GM19467 (cell line): ENCODE measurements around the gene TMEM11.
"Not testable (repeated sequence)": the region's sequence is repeated elsewhere in the genome, so short reads cannot be mapped to it uniquely, and the experiment has no call there.

Experiments used
- ATAC-seq: cut with Tn5 transposase; IDR thresholded peaks from one replicate; pipeline ENCODE4 v1.9.1; 2021; ENCODE audit warnings: mild to moderate bottlenecking, moderate library complexity; ENCODE audit not compliant: unreplicated experiment

The TMEM11 gene

DNA sequence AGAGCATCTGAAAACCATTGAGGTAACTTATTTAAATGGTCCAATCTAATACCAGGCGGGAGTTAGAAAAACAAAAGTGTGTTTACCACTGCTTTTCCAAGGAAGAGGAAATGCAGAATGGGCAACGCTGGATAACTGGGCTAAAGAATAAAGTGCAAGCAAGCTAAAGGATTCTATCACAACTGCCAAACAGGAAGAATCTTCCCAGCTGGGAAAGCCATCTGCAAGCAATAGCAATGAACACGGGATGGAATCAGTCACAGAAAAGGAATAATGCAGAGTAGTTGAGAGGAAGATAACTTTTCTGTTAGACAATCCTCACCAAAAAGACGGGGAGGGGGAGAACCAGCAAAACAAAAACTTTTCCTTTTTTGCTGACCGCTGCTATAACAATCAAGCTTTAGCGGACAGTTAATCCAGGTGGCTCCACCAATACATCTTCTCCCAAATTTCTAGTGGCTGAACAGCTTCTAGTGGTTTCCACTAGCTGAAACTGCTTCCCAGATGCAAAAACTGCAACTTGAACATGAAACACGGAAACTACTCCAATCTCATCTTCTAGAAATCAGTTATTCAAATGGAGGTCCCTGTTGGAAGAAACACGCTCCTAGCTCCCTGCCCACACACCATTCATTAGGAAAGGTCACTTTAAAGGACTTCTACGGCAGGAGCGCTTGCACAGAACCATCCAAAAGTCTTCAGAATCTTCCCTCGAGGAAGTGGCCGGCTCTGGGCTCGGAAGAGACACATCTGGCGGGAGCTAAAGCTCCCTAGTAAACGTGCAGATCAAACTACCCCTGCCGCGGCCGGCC is 929 bp downstream of the TMEM11 start:
- no peak for ATAC-seq

DNA sequence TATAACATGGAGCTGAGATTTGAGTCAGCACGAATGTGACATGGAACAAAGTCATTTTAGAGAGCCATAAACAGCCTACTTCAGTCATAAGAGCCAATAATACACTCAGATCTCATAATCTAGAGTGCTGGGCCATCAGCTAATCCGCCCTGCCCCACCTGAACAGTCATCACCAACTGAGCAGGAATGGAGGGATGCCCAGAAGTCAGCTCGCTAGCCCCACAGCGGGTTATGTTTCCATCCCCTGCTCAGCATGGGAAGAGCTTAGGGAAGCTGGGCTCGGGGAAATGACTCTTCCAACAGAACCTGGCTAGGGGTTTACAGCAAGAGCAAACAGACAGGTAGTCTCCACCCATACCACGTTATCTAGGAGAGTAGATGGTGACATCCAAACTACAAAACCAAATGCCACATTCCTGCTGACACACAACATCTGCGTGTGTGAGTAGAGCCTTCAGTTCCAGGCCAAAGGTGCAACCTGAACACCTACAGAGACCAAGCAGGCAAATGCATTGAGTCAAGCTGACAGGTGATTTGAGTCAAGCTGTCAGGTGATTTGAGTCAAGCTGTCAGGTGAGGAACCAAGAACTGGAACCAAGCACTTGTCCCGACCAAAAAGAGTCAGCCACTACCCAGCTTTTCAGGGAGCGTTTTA is 2.0 kb downstream of the TMEM11 start:
- ATAC-seq, result no peak

DNA sequence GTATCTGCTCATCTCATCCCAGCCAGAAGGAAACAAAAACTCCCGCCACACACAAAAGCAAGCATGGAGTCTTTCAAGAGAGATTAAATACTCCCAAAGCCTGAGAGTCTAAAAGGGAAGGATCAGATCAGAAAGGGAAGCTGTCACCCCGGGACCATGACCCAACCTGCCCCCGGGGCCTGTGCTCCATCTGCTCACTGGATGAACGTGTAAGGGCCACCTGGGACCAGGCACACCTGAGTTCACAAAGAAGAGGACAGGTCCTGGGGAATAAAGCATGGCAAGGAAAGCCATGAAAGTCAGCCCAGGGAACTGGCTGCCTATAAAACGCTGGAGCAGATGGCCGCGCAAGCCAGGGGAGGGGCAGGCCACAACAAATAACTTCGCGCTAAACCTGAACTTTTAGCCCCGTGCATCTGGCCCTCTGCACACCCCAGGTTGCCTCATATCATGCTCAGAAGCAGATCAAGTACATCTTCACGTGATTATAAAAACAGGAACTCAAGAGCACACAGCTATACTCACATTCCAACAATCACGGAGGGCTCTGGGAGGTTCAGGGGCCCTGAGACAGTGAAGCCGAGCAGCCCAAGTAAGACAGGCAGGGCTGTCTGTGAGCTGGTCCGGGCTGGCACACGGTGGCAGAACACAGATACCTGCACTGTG is 3.4 kb downstream of the TMEM11 start:
- ATAC-seq, result no peak

DNA sequence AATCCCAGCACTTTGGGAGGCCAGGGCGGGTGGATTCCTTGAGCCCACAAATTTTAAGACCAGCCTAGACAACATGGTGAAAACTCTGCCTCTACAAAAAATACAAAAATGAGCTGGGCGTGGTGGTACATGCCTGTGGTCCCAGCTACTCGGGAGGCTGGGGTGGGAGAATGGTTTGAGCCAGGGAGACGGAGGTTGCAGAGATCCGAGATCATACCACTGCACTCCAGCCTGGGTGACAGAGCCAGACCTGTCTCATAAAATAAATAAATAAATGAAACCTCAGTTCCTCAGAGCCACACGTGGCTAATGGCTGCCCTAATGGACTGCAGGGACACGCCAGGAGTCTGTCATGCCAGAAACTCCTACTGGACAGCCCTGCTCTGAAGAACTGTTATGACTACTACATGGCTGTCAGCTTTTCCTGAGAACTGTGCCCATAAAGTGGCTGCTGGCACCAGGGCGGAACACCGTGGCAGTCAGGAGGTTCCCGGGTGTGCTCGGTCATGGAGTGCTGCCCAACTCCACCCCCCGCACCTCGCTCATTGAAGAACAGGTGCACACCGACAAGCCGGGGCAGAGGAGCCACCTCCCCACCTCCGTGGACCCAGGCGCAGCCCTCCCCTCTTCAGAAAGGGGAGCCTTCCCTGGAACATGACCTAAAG is 4.3 kb downstream of the TMEM11 start:
- no peak for ATAC-seq

DNA sequence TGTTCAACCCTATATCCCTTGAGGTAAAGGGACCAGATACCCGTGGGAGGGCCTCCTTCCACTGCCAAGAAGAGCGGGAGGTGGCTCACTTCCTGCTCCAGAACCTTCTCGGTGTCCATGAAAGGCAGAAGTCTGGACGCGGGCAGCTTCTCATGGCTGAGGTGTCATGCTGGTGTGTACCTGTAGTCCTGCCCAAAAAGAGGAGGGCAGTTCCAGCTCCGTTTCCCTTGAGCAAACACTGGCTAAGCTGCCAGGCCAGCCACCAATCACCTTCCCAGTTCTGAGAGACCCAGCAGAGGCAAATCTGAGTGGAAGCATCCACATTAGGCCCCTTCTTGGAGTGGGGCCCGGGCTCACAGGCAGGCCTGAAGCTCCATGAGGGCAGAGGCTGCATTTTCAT is 5.6 kb downstream of the TMEM11 start:
- no peak for ATAC-seq

DNA sequence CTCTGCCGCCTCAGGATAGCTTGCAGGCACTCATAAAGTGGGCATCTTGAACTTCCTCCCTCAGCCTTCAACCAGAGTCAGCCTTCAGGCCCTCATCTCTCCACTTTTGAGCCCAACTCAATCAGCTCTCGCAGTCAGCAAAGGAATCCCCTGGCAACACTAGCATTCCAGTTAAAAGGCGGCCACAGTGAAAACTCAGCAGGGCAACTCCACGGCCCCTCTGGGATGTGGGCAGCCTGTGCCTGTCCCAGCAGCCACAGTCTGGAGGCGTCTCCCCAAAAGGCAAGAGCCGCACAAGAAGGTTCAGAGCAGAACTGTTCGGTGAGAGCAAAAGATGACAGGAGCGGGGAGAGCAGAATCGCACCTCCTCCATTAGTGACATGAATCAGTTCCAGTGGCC is 9.0 kb downstream of the TMEM11 start:
- ATAC-seq, result no peak

DNA sequence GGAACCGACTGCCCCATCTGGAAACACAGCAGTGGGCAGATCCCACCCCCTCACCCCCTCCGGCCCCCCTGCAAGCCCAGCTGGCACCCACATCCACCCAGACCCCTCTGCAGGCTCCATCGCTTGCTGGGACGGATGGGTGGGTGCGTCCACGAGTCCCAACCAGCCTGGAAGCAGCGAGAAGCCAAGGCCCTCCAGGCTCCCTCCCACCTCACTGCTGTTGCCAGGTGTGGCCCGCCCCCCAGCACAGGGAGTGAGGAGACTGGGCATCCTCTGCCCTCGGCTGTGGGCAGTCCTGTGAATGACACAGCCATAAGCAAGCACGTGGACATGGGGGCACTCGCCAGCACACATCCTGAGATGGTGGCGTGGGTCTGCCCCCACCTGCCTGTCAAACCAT is 11.4 kb downstream of the TMEM11 start:
- ATAC-seq, result no peak

DNA sequence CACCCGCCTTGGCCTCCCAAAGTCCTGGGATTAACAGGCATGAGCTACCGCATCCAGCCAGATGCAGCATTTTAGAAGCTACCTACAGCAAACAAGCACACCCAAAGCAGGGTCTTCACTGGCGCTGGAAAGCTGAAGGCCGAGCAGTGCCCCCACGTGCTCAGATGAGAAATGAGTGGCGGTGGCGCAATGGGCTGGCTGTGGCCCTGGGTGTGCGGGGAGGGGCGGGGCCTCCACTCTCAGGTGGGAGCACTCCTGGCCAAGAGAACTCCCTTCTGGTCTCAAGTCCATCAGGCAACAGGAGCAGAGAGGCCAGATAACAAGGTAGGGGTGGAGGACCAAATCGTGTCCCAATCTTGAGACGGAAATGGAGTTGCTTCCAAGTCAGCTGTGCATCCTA is 12.1 kb downstream of the TMEM11 start:
- no peak for ATAC-seq

DNA sequence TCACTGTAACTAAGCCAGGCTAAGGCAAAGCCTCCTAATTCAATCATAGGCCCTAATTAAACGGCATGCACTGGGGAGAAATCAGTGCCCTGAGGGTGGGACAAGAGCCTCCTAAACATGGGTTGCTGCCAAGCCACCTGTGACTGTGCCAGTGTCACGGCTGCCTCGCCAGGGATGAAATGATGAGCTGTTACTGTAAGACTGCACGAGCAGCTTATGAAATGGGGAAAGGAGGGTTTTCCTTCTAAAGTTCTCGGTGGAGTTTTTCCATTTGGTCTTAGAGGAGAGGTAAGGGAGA is 12.7 kb downstream of the TMEM11 start:
- ATAC-seq, result no peak

DNA sequence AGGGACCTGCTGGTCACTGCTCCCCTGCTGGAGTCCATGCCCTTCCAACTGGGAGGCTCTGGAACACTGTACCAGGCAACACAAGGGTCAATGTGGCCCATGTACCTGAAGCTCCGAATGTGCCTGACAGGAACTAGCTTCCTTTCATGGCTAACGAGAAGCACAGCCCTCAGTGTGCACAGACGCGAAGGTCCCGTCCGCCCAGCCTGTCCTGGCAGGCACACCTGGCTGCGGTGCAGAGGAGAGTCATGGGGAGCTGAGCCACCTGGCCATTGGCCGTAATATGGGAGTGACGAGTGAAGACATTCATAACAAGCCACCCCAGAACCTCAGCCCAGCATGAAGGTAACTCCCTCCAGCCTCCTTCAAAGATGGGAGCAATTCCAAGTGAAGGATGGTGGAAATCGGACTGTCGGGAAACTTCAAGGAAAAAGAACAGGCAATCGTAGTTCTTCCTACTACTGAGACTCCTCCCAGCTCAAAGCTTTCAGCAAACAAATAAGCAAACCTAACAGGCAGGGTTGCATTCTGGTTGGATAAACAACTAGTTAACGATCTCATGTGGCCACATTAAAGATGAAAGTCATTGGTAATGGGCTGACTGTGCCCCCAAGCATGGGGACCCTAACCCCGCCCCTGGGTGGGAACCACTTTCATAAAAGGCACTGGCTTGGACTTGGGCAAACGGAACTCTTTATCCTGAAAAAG is 13.2 kb downstream of the TMEM11 start:
- no peak for ATAC-seq

DNA sequence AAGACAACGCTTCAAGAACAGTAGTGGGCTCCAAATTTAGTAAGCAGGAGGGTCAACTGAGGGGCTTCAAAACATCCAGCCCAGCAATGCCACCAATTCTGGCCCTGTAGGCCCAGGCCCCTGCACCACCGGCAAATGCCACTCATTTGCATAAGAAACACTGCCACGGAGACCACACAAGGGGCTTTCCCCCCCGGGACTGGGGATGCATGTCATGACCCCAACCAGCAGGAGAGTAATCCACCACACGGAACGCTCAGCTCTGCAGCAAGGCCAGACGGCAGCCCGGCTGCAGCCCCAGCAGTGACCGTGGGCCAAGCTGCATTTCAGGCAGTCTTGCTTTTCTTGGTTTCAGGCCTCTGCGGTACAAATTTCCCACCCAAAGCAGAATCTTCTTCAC is 14.1 kb downstream of the TMEM11 start:
- no peak for ATAC-seq

DNA sequence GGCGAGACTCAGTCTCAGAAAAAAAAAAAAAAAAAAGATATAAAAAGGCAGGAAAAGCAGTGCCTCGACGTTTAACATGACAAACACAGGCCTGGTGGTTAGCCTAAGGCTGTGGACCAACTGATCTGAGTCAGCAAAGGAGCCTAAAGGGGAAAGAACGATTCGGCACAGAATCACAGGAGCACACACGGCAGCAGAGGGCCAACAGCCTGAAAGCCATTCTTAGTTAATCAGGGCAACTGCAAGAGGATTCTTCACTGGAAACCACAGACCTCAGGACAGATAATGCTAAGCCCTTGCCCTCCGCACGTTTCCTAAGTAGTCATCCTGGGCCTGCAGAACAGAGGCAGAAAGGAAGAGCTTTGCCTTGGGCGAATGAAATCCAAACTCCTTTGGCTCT is 14.7 kb downstream of the TMEM11 start:
- ATAC-seq, result no peak

DNA sequence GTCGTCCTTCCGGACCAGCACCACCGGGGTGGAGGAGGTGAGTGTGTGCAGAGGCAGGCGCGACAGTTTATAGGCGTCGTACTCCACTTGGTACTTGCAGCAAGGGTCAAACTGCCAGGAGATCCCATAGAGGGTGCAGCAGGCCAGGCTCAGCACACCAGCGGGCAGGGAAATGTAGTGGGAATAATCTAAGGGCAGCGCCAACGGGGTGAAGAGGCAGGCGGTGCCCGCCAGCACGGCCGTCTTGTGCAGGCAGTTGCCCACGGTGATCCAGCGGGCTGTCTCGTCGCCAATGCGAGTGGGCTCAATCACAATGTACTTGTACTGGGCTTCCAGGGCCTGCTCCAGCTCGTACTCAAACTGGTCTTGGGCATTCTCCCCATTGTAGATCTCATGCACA is 15.6 kb downstream of the TMEM11 start:
- no peak for ATAC-seq

DNA sequence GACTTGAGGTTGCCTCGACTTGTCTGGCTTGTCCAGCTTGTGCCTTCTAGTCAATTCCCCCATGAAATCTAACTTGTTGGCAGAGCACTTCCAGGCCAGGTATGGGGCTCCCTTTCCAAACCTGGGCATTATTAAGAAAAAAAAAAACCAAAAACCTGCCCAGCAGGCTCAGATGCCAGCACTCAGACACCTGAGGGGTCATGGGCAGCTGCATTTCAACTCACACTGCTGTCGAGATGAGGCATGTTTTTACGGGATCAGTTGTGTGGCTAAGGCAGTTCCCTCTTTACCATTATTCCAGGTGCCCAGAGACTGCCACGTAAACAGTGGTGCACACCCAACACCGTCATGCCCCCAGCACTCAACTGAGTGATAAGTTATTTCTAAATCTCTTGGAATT is 17.8 kb downstream of the TMEM11 start:
- ATAC-seq, result no peak

DNA sequence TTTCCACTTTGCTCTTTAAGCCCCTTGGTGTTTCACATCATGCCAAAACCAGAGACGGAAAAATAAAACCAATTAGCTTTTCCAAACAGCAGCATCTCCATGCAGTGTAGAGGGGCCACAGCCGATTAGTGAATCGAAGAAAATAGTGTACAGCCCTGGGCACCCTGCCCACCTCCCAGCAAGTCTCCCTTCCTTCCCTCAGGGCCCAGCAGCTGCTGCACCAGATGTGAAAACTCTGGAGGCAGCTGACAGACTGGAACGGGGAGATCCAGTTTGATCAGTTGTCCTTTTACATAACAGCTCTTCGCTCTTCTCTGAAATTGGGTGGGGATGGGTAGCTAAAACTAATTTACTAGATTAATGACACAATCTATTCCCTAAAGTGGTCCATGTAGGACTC is 19.3 kb downstream of the TMEM11 start:
- ATAC-seq, result no peak

DNA sequence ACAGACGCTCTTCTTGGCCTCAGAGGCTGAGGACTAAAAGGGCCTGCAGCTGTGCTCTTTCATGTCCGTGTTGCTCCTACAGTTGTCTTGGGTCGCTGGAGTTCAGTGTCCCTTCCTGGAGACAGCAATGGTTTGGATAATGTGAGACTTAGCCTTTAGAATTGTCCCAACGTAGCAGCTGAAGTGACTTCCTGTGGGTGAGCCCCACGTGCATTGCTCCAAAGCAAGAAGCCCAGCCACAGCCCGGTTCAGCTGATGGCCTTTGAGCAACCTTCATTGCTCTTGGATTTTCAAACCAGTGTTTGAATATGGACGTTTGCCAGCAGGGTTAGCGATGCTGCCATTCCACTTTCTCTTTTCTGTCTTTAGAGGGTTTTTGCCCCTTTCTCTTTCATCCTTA is 19.7 kb downstream of the TMEM11 start:
- no peak for ATAC-seq

DNA sequence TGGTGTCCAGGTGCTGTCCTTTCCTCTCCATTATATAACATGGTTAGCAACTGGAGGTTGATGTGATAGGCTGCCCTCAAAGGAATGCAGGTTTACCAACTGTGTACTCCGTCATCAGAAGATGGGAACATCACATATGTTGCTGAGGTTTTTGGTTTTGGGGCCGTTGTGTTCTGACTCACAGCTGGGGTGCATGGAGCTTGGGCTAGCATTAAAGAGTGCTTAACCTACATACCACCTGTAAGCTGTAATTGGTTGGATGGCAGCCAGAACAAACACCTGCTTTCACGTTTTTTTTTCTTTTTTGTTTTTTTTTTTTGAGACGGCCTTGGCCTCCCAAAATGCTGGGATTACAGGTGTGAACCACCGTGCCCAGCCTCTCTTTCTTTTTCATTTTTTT is 20.9 kb downstream of the TMEM11 start:
- ATAC-seq, result no peak

DNA sequence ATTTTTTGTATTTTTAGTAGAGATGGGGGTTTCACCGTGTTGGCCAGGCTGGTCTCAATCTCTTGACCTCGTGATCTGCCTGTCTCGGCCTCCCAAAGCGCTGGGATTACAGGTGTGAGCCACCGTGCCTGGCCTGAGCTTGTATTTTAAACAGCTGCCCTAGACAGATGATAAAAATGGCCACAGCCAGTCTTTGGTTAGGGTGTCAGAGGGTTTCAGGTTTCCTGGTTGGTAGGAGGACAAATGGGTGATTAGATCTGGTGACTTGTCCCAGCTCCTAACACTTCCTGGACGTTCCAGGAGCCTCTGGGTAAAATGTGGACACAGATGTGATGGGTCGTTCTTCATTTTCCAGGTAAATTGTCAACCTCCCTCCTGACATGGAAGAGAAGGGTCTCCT is 21.5 kb downstream of the TMEM11 start:
- not testable (repeated sequence) for ATAC-seq

DNA sequence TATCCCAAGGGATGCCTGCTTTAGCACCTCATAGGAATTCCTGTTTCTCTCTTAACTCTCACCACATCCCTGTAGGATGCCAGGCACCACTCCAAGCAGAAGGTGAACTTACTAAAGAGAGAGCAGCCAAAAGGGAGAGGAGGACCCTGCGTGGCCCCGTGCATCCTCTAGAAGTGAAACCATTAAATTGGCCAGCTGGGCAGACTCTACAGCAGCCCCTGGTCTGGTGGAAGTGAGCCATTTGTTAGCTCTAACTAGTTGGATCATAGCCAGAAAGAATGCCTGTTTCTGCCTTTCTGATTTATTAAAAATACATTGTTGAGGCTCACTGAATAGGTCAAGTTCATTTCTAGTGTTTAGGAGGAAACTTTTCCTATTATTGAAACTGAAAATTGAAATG is 22.3 kb downstream of the TMEM11 start:
- no peak for ATAC-seq

DNA sequence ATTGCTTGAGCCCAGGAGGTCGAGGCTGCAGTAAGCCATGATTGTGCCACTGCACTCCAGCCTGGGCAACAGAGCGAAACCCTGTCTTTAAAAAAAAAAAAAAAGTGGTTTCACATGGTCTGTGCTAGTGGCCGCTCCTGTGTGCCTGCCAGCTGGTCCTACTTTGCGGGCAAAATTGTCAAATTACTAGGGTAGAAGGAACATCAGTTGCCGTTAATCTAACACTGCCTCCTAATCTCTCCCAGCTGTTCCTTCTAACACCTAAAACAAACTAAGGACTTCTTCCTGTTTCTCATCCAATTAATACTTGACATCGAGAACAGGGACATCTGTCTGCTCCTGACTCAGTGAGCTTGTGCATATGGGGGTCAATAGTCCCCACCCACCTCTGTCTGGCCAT is 23.9 kb downstream of the TMEM11 start:
- ATAC-seq, result no peak

DNA sequence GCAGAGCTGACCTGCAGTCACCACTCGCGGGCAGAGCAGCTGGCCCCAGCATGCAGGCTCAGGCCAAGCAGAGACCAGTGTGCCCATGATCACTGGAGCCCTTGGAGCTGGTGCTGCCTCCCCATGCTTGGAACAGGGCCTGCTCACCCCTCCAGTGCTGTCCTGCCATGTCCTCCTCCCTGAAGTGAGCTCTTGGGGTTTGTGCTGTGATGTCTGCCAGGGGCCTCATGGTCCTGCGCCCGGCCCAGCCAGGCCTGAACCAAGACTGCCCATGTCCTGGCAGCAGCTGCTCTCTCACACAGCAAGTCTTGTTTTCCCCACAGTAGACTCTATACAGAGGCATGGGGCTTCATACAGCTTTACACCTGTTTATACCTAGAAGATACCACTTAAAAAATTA is 24.6 kb downstream of the TMEM11 start:
- no peak for ATAC-seq
